NCI-H510A treated with DMSO at 0.1 percent for 48 hours (cell line): ENCODE measurements around the gene PIGS.
"Not testable (repeated sequence)": the region's sequence is repeated elsewhere in the genome, so short reads cannot be mapped to it uniquely, and the experiment has no call there.

Experiments used
- DNase-seq: peaks from one replicate; lab custom pipeline; 2025; lab: John Stamatoyannopoulos, UW

PIGS gene

DNA sequence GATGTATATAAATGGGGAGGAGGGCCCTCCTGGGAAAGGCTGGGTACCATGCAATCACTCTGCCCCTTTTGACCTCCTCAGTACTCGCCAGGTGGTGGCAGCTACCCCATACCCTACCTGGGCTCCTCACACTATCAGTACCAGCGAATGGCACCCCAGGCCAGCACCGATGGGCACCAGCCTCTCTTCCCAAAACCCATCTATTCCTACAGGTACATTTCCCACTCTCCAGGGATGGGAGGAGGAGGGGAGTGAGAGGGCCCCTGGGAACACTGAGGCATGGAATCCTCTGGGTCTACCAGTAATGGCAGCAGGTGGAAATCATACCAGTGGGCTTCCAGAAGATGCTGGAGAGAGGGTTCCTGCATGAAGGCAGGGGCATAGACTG lies 42.3 kb downstream of the PIGS start:
- no peak for DNase-seq

- no peak for DNase-seq
Measured at GRCh38 chr17:28528327-28529012, 42.9 kb downstream of the PIGS start.

DNA sequence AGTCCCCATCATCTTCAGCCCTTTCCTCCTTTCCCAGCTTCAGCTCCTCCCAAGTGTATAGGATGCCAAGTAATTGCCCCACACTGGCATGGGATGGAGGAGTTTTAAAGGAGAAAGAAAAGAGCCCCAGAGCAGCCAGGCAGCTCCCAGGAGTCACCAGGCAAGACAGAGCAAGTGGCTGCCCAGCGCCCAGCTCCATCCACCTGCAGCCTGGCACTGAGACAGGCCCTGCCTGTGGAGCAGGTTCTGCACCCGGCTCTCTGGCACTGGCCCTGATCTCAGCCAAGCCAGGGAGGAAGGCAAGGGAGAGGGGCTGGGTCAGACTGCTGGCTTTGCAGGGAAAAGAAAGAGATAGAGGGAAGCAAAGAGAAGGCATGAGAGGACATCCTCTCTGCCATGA lies 43.5 kb downstream of the PIGS start:
- no peak for DNase-seq

- no peak for DNase-seq
Measured at GRCh38 chr17:28527181-28527681, 44.1 kb downstream of the PIGS start.

- DNase-seq: no peak
Measured at GRCh38 chr17:28526381-28526780, 44.9 kb downstream of the PIGS start.

DNA sequence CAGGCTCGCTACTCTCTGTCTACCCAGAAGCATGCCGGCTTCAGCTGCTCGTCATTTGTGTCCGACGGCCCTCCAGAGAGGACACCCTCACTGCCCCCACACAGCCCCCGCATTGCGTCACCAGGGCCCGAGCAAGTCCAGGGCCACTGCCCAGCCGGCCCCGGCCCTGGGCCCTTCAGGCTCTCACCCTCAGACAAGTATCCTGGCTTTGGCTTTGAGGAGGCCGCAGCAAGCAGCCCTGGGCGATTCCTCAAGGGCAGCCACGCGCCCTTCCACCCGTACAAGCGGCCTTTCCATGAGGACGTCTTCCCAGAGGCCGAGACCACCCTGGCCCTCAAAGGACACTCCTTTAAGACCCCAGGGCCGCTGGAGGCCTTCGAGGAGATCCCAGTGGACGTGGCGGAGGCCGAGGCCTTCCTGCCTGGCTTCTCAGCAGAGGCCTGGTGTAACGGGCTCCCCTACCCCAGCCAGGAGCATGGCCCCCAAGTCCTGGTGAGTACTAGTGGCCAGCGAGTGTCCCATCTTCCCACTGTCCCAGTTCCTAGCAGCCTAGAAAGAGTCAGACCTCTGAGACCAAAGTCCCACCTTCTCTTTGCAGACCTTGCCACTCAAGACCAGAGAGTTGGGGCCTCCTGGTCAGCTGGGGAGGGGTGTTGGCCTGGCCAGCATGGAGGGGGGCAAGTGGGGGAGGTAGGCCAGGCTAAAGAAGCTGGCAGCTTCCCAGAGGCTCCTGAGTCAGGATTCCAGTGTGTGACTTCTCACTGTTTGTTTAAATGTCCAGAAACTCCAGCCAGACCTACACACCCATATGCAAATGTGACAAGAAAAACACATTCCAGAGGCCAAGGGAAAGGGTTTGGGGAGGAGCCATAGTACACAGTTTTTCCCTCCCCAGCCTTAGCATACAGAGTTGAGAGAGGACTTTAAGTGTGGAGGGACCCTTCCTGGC lies 46.6 kb downstream of the PIGS start:
- no peak for DNase-seq

DNA sequence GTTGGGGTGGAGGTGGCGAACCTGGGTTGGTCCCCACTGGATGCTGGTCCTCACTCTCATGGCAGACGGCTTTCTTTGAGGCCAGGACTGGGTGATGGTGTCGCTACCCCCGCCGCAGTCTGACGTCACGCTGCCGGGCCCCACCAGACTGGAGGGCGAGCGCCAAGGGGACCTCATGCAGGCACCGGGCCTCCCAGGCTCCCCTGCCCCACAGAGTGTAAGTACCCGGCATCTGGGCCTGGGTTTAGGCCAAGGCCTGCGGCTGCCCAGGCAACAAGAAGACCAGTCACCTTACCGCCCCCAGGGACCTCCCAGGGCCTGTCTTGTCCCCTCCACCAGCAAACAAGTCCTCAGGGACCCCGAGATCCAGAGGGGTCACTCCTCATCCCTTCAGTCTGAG lies 47.4 kb downstream of the PIGS start:
- no peak for DNase-seq

DNA sequence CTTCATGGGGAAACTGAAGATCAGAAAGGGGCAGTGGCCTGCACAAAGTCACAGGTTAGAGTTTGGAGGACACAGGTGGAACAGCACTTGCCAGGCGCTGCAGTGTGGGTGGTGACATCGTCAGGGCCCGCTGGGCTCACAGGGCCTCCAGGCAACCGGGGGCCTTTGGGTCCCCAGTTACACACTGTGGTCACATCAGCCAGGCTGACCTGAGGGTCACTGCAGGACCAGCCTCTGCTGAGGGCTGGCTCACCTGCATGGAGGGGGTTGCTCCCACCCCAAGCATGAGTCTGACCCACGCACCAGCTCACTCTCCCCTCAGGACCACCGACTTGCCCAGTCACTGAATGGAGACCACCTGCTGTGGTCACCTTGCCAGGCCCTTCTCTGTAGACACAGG lies 48.1 kb downstream of the PIGS start:
- no peak for DNase-seq

DNA sequence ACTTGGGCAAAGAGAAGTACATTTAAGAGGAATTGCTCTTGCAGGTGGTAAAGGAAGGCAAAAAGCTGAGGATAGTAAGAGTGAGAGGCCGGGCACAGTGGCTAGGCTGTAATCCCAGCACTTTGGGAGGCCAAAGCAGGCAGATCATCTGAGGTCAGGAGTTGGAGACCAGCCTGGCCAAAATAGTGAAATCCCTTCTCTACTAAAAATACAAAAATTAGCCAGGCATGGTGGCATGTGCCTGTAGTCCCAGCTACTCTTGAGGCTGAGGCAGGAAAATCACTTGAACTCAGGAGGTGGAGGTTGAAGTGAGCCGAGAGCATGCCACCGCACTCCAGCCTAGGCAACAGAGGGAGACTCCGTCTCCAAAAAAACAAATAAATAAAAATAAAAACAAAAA lies 49.0 kb downstream of the PIGS start:
- DNase-seq: not testable (repeated sequence)

GRCh38 chr17:28521311-28522085 lies 49.8 kb downstream of the PIGS start:
- peak; percentile 12 for DNase-seq

DNA sequence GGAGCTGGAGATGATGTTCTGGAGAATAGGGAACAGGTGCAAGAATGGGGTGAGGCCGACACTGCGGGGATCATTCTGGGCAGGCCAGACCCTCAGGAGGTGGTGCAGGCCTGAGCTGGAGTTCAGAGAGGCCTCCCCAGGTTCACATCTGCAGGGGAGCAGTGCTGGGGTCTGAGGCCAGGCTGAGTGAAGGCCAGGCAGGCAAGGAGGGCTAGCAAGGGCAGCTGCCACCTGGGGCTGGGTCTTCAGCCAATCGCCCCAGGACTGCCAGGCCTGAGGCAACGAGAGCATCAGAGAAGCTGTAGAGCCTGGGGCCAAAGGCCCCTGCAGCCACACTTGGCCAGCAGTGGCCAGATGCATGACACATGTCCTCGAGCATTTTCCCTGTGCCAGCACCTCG lies 50.6 kb downstream of the PIGS start:
- no peak for DNase-seq

DNA sequence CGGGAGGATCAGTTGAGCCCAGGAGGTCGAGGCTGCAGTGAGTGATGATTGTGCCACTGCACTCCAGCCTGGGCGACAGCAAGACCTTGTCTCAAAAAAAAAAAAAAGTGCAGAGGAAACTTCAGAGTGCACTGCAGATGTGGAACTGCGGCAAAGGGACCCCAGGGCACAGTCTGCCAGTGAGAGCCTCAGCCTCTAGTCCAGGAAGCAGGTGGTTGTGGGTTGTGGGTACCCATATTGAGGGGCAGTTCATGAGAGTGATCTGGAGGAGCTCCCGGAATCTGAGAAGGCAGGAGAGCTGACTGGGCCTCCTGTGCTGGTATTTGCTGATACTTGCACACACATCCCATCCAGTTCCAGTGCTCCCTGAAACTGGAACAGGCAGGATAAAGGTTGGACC lies 52.1 kb downstream of the PIGS start:
- DNase-seq: no peak

DNA sequence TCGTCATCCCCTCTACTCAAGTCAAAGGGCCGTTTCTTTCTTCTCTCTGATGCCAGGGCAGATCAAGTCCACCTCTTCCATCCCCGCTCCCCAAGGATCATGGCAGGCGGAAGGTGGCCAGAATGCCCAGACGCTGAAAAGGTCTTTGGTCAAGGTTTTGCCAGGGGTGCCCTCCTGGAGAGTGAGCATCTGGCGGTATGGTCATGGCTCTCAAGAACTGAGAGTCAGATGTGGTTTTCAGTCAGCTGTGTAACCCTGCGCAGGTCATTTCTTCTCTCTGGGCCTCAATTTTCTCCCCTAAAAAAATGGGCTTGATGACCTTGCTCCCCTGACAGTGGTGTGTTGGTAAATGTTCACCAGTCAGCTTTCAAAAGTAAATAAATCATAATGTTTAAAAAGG lies 52.7 kb downstream of the PIGS start:
- DNase-seq: no peak

DNA sequence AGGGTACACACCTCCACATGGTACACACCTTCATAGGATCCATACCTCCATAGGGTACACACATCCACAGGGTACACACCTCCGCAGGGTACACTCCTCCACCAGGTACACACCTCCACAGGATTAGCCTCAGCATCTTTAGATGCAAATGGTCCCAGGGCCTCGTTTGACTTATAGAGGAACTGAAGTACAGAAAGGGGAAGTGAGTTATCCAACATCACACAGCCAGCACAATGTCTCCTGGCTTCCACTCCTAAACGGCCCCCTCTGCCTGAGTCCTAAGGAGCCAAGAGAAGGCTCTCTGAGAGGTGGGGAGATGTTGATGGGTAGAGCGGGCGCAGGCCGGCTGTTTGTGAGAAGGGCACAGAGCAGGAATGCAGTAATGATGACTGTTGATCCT lies 53.2 kb downstream of the PIGS start:
- DNase-seq: no peak

GRCh38 chr17:28515518-28515917 lies 55.8 kb downstream of the PIGS start:
- no peak for DNase-seq

GRCh38 chr17:28514561-28515002 lies 56.7 kb downstream of the PIGS start:
- DNase-seq: no peak

- no peak for DNase-seq
Measured at GRCh38 chr17:28513476-28513875, 57.8 kb downstream of the PIGS start.

GRCh38 chr17:28511858-28512461 lies 59.4 kb downstream of the PIGS start:
- DNase-seq: no peak

- no peak for DNase-seq
Measured at GRCh38 chr17:28509789-28510188, 61.5 kb downstream of the PIGS start.

- DNase-seq: no peak
Measured at GRCh38 chr17:28508211-28508724, 63.1 kb downstream of the PIGS start.

GRCh38 chr17:28507567-28508203 lies 63.6 kb downstream of the PIGS start:
- DNase-seq: no peak
